RWPE2 (cell line): ENCODE data around the gene ZBTB14.

Experiments
- ATAC-seq: fragments of 200-7000 bp; cut with Tn5 transposase; 3 replicates; pipeline ENCODE4 v1.9.1; 2021; ENCODE audit warnings: low read depth
- DNase-seq: peaks from one replicate; pipeline ENCODE4 v3.0.0-alpha.2; 2020; ENCODE audit warnings: low spot score
- H3K27ac ChIP-seq: fragments of 450-650 bp; 2 replicates; pipeline ENCODE4 v1.5.1; 2017; ENCODE audit warnings: mild to moderate bottlenecking; ENCODE audit not compliant: poor library complexity, severe bottlenecking
- H3K27me3 ChIP-seq: fragments of 250-450 bp; sonication (Bioruptor Pico); 2 replicates; pipeline ENCODE4 v1.5.1; 2021; ENCODE audit warnings: mild to moderate bottlenecking, moderate library complexity; ENCODE audit not compliant: insufficient read depth, poor library complexity, severe bottlenecking
- H3K36me3 ChIP-seq: fragments of 250-450 bp; sonication (Bioruptor Pico); 2 replicates; pipeline ENCODE4 v1.5.1; 2020; ENCODE audit warnings: low read depth, mild to moderate bottlenecking, moderate library complexity
- H3K4me1 ChIP-seq: fragments of 250-450 bp; sonication (Bioruptor Pico); 2 replicates; pipeline ENCODE4 v1.5.1; 2021; ENCODE audit warnings: mild to moderate bottlenecking, moderate library complexity; ENCODE audit not compliant: insufficient read depth, poor library complexity, severe bottlenecking
- H3K4me3 ChIP-seq: fragments of 250-450 bp; sonication (Bioruptor Pico); 2 replicates; pipeline ENCODE4 v1.5.1; 2021; ENCODE audit warnings: mild to moderate bottlenecking, moderate library complexity; ENCODE audit not compliant: severe bottlenecking
- H3K9me3 ChIP-seq: fragments of 250-450 bp; sonication (Bioruptor Pico); 2 replicates; pipeline ENCODE4 v1.5.1; 2021; ENCODE audit warnings: mild to moderate bottlenecking, moderate library complexity; ENCODE audit not compliant: severe bottlenecking
- TF ChIP-seq, protein P1 (sequence below): fragments of 450-650 bp; IDR thresholded peaks from one replicate; pipeline ENCODE4 v1.5.1; 2017; ENCODE audit warnings: mild to moderate bottlenecking, moderate library complexity; ENCODE audit not compliant: poor library complexity, severe bottlenecking

Gene ZBTB14

DNA sequence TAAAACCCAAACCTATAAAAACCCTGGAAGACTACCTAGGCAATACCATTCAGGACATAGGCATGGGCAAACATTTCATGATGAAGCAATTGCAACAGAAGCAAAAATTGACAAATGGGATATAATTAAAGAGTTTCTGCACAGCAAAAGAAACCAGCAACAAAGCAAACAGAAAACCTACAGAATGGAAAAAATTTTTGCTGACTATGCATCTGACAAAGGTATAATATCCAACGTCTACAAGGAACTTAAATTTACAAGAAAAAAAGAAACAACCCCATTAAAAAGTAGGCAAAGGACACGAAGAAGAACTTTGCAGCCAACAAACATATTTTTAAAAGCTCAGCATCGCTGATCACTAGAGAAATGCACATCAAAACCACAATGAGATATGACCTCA is 28.8 kb downstream of the ZBTB14 start:
- Histone ChIP-seq H3K9me3 (no peaks in the 10 kb centered on the region), H3K4me3 (no peak overlapping the region), H3K27me3 (no peaks in the 10 kb centered on the region), H3K4me1 (no peaks in the 10 kb centered on the region), H3K36me3 (no peaks in the 10 kb centered on the region), H3K27ac (no peak overlapping the region)
- no peak for ATAC-seq
- no peak for DNase-seq
- TF ChIP-seq, protein P1, sequence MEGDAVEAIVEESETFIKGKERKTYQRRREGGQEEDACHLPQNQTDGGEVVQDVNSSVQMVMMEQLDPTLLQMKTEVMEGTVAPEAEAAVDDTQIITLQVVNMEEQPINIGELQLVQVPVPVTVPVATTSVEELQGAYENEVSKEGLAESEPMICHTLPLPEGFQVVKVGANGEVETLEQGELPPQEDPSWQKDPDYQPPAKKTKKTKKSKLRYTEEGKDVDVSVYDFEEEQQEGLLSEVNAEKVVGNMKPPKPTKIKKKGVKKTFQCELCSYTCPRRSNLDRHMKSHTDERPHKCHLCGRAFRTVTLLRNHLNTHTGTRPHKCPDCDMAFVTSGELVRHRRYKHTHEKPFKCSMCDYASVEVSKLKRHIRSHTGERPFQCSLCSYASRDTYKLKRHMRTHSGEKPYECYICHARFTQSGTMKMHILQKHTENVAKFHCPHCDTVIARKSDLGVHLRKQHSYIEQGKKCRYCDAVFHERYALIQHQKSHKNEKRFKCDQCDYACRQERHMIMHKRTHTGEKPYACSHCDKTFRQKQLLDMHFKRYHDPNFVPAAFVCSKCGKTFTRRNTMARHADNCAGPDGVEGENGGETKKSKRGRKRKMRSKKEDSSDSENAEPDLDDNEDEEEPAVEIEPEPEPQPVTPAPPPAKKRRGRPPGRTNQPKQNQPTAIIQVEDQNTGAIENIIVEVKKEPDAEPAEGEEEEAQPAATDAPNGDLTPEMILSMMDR, result no peak

GRCh38 chr18:5253910-5254309 is 41.6 kb downstream of the ZBTB14 start:
- ATAC-seq, result no peak
- Histone ChIP-seq H3K9me3 (no peaks in the 10 kb centered on the region), H3K4me1 (no peaks in the 10 kb centered on the region), H3K27me3 (peaks cover 2% of the 10 kb centered on the region), H3K27ac (no peak overlapping the region), H3K4me3 (no peak overlapping the region), H3K36me3 (no peaks in the 10 kb centered on the region)
- TF ChIP-seq, protein P1, result no peak
- no peak for DNase-seq

- peaks cover 2% of the 10 kb centered on the region for H3K27me3 ChIP-seq
- no peak for ATAC-seq
- H3K4me3 ChIP-seq, result no peak overlapping the region
Observed at GRCh38 chr18:5251117-5251516, 44.4 kb downstream of the ZBTB14 start.

GRCh38 chr18:5250603-5251002 is 44.9 kb downstream of the ZBTB14 start:
- DNase-seq, result no peak
- H3K9me3 ChIP-seq, result no peaks in the 10 kb centered on the region
- H3K27me3 ChIP-seq, result peaks cover 2% of the 10 kb centered on the region

More at GRCh38 chr18:5251117-5251516, 44.4 kb downstream of the ZBTB14 start:
- no peak for DNase-seq
- Histone ChIP-seq H3K36me3 (no peaks in the 10 kb centered on the region), H3K9me3 (no peaks in the 10 kb centered on the region), H3K27ac (no peak overlapping the region), H3K4me1 (no peaks in the 10 kb centered on the region)
- TF ChIP-seq, protein P1, result no peak

GRCh38 chr18:5244941-5245340 is 50.6 kb downstream of the ZBTB14 start:
- TF ChIP-seq, protein P1, result no peak
- Histone ChIP-seq H3K27ac (no peak overlapping the region), H3K27me3 (no peaks in the 10 kb centered on the region), H3K36me3 (peaks cover 27% of the 10 kb centered on the region), H3K4me1 (peaks cover 1% of the 10 kb centered on the region), H3K4me3 (no peak overlapping the region), H3K9me3 (no peaks in the 10 kb centered on the region)
- no peak for ATAC-seq
- DNase-seq, result no peak

More at GRCh38 chr18:5250603-5251002, 44.9 kb downstream of the ZBTB14 start:
- TF ChIP-seq, protein P1, result no peak
- Histone ChIP-seq H3K4me1 (no peaks in the 10 kb centered on the region), H3K27ac (no peak overlapping the region), H3K4me3 (no peak overlapping the region), H3K36me3 (no peaks in the 10 kb centered on the region)
- ATAC-seq, result no peak
